GM21529 (cell line): Measurements from ENCODE around the gene RAB22A.

Source experiments
- ATAC-seq: cut with Tn5 transposase; IDR thresholded peaks from one replicate; pipeline ENCODE4 v1.9.1; 2021; ENCODE audit not compliant: unreplicated experiment

Gene RAB22A, protein sequence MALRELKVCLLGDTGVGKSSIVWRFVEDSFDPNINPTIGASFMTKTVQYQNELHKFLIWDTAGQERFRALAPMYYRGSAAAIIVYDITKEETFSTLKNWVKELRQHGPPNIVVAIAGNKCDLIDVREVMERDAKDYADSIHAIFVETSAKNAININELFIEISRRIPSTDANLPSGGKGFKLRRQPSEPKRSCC

DNA sequence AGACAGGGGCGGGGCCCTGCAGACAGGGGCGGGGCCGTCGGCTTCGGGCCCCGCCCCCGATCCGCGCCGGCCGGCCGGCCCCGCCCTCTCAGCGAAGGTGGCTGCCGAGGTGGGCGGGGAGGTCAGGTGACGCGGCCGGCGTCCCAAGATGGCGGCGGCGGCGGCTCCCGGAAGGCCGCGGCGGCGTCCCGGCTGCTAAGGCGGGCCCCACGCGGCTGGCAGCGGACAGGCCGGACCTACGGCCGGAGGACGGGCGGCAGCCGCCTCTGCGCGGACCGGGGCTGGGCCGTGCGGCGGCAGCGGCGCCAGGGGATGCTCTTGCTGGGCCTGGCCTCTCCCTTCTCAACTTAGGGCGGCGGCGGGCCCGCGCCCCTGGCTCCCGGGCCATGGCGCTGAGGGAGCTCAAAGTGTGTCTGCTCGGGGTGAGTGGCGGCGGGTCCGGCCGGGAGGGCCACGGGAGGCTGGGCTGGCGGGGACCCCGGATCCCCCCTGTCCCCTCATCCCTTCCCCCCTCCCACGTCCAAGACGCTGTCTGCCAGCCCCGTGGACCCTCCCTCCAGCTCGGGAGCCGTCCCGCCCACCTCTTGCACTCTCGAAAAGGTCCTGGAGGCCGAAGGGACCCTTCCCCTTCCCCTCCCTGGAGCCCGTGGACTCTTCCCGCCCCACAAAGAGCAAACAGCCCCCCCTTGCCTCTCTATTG lies at the start of gene RAB22A:
Gene RAB22A (plus strand): TSS at position 125 of the 700 bp plus-strand sequence. CDS start 262 bp downstream, at position 387.
- ATAC-seq, result peak; percentile 72

DNA sequence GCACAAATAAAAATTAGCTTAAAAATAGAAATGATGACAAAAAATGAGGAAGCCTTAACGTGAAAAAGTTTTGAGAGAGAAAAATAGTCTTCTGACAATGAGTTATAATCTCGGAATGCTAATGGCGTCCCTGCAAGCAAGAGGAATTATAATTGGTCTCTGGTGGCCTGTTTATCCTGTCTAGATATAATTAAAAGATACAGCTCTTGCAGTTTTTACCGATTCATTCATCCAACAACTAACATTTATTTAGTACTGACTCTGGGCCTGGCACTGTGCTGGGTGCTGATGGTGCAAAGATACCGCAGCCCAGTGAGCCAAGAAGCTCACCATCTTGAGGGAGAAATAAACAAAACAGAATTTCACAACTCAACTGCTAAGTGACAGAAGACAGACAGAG lies 49.5 kb upstream of the RAB22A start:
- no peak for ATAC-seq

DNA sequence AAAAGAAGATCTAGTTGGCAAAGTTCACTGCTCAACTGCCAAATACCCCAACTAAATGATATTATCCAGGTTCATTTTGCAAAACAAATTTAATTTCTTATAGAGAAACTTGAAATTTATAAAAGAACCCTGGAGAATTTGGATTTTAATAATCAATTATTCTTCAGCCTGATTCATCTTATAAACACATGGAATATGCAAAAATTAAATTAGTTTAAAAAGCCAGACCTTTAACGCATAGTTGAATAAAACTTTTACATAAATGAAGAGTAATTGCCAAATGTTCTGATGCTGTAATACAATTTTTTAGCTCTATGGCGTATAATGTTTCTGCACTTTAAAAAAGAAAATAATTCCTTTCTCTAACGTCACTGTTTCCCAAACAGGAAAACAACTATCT lies 47.9 kb upstream of the RAB22A start:
- ATAC-seq, result no peak

DNA sequence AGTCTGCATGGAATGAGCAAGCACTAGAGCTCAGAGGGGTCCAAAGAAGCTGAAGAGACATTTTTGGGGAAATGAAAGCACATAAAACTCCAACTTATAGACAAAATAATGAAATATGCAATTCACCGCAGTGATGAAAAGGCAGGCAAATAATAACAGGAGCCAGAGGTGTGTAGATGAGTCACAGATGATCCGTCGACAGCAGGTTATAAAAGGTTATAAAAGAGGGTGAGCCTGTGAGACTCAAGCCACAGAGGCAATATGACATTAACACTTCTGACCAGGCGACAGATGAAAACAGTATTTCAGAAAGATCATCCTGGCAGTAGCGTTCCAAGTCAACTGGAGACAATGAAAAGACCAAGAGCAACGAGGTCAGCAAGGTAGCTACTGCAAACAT lies 45.2 kb upstream of the RAB22A start:
- ATAC-seq, result no peak

DNA sequence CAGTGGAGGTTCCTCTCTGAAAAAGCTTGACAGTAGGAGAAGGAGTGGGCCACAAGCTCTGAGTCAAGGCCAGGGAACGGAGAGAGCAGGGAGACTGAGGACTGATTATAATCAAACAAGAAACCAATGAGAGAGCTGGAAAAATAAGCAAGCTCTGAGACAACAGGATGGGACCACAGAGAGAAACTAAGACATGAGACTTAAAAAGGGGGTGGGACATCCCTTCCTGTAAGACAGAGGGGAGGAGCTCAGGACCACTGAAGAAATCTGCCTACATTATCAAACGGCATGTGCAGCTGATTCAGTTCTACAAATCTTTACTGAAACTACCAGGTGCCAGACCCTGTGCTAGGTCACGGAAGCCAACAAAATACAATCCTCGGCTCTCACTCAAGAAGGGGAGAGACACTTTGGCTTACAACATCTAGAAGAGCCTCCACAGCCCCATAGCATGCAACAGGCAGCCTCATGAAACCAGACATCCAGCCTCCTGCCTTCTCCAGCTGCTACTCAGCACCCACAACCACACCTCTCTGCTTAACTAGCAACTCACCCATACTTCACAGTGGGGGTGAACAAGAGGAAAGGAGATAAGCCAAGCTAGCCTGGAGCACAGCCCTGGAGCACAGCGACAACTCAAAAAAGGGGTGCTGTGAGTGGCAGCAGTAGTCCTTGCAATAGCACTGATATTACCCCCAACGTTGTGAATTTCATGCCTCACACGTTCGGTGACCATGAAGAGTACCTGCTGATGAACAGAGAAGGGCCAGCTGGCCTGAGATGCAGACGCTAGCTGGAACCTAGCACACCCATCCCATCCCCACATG lies 41.9 kb upstream of the RAB22A start:
- ATAC-seq, result no peak

DNA sequence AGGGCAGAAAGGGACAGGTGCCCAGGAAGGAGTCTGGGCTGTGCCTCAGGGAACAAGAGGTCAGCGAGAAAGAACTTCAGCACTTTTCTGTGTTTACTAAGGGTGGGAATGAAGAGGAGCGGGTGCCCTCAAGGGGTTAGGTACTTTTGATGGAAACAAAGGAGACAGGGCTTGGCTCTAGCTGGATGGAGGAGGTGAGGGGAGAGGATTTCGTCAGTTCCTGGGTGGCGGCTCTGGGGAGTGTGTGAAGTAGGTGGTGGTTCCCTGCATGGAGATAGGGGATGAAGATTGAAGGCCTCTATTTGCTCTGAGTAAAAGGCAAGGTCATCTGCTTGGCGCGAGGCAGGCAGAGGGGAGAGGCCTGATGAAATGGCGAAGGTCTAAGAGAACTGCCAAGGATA lies 41.1 kb upstream of the RAB22A start:
- no peak for ATAC-seq

DNA sequence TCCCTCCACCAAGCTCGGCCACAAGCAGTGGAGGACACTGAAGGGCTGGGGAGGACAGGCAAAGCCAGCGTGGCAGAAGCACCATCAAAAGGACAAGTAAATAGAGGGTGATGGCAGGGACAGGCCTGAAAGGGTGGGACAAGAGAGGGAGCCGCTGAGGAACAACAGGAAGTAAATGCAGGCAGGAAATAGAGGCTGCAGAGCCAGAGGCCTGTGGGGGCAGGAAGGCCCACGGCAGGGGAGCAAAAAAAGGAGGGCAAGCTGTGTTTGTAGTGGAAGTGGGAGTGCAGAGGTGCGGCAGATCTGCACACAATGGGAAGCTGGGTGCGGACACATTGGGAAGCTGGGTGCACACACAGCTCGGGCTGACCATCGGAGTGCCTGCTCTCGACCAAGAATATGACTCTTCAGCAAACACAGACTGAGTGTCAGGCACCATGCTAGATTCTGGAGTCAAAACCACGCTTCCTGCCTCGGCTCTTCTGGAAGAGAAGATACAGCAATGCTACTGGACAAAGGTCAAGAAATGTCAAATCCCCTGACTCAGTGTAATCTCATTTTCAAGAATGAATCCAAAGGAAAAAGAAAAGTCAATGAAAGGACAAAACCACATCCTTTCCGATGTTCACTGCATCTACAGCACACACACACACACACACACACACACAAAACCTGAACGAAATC lies 40.4 kb upstream of the RAB22A start:
- ATAC-seq, result no peak

DNA sequence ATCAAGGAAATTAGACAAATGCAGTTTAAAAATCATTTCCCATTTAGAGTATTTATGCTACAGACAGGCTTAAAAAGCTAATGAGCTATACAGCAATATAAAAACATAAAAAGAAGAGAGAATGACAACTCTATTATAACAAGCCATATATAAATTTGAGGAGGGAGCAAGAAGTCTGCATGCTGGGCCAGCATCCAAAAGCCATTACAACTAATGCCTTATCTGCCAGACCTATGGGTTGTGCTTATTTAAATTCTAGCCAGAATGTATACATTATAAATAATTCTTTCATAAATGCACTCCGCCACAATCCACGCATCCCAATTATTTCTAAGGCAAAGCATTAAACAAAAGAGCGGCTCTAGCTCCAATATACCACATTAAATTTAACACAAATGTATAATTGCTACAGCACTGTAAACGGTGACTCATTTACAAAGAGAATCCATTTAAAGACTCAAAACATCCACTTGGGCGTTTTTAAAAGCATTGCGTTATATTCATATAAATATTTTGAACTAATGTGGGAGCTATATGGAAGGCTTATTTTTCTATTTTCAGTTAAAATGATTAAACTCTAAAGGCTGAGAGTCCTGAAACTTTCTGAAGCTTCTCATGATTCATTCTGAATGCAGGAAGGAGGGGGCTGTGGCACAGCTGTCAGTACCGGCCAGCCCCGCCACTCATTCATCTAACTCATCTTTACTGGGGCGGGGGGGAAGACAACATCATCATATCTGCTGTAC lies 37.7 kb upstream of the RAB22A start:
- ATAC-seq, result no peak

DNA sequence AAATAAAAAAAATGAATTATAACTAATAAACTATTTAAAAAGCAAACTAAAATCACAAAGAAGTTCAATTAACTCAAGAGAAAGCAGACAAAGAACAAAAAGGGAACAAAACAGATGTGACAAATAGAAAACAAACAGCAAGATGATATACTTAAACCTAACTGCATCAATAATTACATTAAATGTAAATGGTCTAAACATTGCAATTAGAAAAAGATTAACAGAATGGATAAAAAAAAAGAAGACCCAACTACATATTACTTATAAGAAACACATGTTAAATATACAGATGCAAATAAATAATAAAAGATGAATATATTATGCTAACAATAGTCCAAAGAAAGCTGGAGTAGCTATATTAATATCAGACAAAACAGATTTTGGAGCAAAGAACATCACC lies 35.1 kb upstream of the RAB22A start:
- ATAC-seq, result no peak

DNA sequence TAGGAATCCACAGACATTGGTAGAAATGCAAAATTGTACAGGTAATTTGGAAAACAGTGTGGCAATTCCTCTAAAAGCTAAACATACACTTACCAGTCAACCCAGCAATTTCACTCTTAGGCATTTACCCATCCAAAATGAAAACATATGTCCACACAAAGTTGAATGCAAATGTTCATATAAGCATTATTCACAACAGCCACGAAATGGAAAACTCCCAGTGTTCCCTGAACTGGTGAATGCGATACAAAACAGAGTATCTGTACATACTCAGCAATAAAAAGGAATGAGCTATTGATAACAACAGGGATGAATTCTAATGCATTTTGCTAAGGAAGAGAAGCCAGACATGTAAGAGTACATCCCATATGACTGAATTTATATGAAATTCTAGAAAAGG lies 32.4 kb upstream of the RAB22A start:
- no peak for ATAC-seq

DNA sequence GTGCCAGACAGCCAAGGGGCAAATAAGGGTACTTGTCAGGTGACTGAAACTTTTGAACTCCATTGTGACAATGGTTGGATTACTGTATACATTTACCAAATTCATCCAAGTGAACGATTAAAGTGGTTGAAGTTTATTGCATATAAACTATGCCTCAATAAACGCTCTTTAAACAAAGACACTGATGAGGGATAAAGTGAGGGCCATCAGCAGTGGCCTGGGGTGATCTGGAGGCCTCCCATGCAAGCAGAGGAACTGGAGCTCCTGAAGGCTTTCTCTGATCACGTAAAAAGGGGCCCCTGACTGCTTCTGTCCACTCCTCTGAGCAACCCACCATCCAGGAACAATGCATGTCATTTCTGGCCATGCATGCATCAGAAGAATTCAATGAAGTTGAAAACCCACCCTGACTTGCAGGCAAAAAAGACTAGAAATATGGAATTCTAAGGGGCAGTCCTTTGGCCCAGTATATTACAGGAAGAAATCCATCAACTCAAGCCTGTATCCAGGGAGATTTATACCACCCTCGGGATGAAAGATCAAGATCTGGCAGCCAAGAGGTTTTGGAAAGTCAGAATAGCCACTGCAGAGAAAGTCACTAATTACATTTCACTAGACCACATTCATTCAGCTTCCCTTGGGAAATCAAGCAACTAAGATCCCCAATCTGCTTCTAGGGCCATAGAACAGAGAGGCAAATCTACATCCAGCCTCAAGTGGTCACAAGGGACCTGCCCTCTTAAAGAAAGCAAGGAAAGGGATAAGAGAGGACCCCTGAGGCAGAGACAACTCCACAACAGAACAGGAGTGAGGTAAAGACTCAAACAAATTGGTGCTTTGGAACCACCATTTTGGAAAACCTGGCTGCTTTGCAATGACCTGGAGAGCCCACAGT lies 31.7 kb upstream of the RAB22A start:
- no peak for ATAC-seq

DNA sequence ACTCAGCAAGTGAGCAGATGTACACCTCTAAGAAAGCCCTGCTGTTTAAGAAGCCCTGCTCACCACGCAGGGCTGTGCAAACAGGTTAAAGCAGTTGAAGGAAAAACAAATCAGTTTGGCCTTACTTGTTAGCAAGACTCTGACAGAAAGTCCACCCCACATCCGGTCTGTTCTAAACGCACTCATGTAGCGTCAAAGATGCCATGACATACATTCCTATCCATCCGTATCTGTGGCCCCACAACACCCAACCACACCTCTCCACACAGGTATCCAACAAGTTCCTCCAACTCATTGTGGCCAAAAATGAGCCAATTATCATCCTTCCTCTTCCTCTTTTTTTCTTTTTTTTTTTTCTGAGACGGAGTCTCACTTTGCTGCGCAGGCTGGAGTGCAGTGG lies 22.8 kb upstream of the RAB22A start:
- ATAC-seq, result no peak

DNA sequence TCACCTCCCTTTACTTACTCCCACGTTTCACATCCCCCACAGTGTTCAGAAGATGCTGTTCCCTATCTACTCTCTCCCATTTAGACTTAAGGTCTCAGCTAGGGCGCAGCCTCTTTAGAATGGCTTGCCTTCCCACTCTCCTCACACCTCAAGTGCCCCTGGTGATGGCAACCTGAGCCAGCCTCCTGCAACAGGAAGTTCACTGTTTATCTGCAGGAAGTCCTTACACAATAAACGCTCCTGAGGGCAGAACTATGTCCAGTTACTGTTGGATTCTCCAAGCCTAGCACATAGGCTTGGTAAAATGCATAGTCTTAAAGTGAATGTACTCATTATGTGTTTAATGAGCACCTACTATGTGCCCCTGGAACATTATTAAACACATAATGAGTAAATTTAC lies 21.9 kb upstream of the RAB22A start:
- no peak for ATAC-seq

DNA sequence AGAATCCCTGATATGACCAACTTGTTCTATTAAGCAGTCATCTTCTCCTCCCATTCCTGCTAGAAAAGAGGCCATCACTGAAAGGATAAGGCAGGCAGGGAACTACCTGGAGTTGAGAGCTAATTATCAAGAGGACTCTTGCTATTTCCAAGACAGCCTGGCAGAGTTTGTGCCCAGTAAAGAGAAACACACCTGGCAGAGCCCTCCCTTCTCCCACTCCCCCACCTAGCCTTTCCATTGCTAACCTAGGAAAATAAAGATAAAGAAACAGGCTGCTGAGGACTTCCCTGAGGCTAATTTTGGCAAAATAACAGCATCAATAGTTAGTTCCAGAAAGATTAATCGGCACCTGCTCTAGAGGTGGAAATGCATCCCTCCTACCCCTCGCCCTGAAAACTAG lies 20.4 kb upstream of the RAB22A start:
- no peak for ATAC-seq

DNA sequence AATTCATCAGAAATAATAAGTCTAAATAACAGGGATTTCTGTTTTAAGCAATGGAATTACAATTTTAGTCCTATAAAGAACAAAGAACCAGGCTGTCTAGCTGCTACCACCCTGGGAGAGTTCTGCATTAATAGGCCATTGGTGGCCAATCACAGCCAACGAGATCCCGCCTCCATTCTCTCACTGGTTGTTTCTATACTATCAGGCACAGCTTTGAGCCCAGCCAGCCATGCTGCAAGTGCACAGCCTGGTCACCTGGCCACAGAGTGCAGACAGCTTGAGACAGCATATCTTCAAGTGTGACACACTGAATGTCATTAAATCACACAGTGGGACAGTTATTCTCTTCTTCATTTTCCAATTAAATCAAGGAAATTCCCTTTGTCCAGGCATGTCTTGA lies 16.1 kb upstream of the RAB22A start:
- no peak for ATAC-seq

DNA sequence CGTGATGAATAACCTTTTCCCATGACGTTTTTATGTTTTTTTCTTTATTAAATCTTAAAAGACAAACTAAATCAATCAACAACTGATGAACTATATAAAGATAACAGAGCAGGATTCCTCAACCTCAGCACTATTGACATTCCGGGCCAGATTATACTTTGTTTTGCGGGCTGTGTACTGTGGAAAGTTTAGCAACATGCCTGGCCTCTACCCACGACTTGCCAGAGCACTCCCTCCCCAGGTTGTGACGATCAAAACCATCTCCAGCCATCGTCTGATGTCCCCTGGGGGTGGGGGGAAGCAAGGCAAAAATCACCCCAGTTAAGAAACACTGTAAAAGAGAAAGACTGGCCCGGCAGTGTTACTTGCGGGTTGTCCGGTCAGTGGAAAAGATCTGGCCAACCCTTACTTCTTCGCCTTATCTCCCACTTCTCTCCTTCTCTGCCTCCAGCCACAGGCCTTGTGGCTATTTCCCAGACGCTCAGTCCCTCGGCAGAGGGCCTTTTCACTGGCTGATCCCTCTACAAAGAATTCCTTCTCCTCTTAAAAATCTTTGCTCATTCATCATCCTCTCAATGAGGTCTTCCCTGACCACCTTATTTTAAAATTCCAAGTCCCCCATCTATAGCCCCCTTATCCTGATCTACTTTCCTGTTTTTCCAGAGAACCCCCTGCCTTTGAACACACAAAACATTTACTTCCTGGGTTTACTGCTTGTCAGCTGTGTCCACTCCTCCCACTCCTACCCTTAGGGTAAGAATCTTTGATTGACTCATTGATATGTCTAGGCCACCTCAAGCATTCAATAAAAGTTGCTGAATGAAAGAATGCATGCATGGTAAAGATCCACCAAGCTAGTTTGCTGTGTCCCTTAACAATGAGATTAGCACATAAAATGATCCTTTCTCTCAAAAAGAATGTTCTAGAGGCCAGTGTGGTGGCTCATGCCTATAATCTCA lies 14.7 kb upstream of the RAB22A start:
- no peak for ATAC-seq

DNA sequence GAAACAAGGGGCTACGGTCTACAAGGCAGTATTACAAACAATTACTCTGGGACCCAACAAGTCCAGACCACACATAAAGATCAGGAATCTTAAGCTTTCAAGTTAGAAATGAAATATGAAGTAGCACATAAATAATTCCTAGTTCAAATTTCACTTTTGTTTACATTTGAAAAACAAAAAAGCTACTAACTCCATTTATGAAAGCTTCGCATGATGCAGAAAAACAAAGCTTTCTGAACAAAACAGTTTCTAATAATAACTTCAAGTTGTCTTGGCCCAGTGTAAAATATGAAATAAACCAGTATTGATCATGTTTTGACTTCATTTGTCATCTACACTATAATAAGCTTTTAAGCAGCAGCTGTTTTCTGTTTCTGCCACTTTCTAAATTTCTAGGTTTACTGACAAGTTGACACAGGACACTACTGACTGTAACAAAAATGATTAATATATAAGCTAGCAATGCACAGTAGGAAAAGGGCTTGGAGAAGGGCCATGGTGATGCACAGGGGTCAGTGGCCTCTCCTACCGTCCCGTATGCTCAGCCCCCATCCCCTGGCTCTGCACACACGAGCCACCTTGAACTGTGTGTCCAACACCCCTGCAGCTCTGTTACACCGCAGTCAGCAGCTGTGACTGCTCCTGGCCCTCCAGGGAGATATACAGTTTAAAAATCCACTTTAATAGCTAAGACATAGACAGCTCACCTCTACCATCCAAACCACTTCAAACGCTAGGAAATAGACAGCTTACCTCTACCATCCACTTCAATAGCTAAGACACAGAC lies 13.3 kb upstream of the RAB22A start:
- ATAC-seq, result no peak

DNA sequence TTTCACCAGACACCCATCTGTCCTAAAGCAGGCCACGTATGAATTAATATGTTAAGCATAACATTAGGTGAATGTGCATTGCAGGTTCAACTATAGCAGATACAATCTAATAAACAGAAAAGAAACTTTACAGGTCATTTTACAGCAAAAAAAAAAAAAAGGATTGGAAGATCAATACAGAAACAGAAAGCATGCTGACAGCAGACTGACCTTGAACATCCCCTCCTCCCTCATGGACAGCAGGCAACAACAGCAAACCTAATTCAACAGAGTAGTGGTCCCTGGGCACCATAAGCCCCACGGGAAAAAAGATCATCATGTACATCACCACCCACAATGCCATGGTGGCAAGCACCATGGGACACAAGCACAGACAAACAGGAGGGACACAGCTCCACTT lies 12.1 kb upstream of the RAB22A start:
- no peak for ATAC-seq
